K562 (cell line): ENCODE measurements around the gene CFAP69. TPM values are rescaled to one million over a fixed set of nuclear protein-coding genes. Genes with fewer than 3 reads are reported as not detected.

Experiments
- CEBPG ChIP-seq, 3 experiments: fragments of 200-800 bp in 1 of 3; sonication (Bioruptor generic) in 1 of 3; sonication (generic) in 1 of 3; formaldehyde crosslinking in 1 of 3; IDR thresholded peaks in 2 of 3; conservative IDR thresholded peaks in 1 of 3; 2 replicates each; pipeline versions ENCODE4 v1.6.1 to v1.8.0; 2016 to 2022; ENCODE audit warnings: missing compliant biosample characterization in 2 of 3, missing genetic modification characterization in 2 of 3, mild to moderate bottlenecking in 1 of 3, missing genetic modification reagents in 1 of 3
- ERF ChIP-seq: fragments of 450-650 bp; formaldehyde crosslinking; IDR thresholded peaks from 2 replicates; pipeline ENCODE4 v1.4.0; 2020; ENCODE audit warnings: mild to moderate bottlenecking, mixed read lengths
- GATAD2A ChIP-seq: fragments of 450-650 bp; IDR thresholded peaks from 2 replicates; pipeline ENCODE4 v1.6.1; 2017
- HDAC2 ChIP-seq: fragments of 450-650 bp; IDR thresholded peaks from 2 replicates; pipeline ENCODE4 v1.6.1; 2016; ENCODE audit warnings: mild to moderate bottlenecking
- HNRNPLL ChIP-seq: fragments of 200-400 bp; formaldehyde crosslinking; IDR thresholded peaks from 2 replicates; pipeline ENCODE4 v1.6.1; 2017; ENCODE audit warnings: low read length, low read depth, mild to moderate bottlenecking; ENCODE audit not compliant: poor library complexity, severe bottlenecking
- JUNB ChIP-seq: fragments of 450-650 bp; formaldehyde crosslinking; conservative IDR thresholded peaks from 2 replicates; pipeline ENCODE4 v1.4.0; 2020; ENCODE audit warnings: mild to moderate bottlenecking
- KLF10 ChIP-seq: fragments of 250-450 bp; sonication (Bioruptor Pico); IDR thresholded peaks from 2 replicates; pipeline ENCODE4 v1.6.1; 2021; ENCODE audit warnings: matching md5 sums
- MAFF ChIP-seq: IDR thresholded peaks from 2 replicates; pipeline ENCODE4 v1.6.1; 2012; ENCODE audit warnings: low read length, improper control_type of control experiment
- PRMT5 ChIP-seq: sonication (generic); formaldehyde crosslinking; IDR thresholded peaks from 2 replicates; pipeline ENCODE4 v1.5.0; 2020; ENCODE audit warnings: missing genetic modification reagents
- TCF7 ChIP-seq: sonication (generic); IDR thresholded peaks from 2 replicates; pipeline ENCODE4 v1.6.1; 2016; ENCODE audit warnings: antibody characterized with exemption, borderline replicate concordance
- TRIM24 ChIP-seq, 2 experiments: fragments of 450-650 bp; IDR thresholded peaks; 2 replicates each; pipeline ENCODE4 v1.6.1; 2016
- ZBTB17 ChIP-seq: fragments of 450-650 bp; formaldehyde crosslinking; IDR thresholded peaks from 2 replicates; pipeline ENCODE4 v1.4.0; 2020; ENCODE audit warnings: mild to moderate bottlenecking
- polyA plus RNA-seq, 8 experiments: library from polyadenylated mRNA; depleted of rRNA in 4 of 8; stranded (reverse) in 5 of 8; unstranded in 3 of 8; fragments of >200 nt; fragmentation: Nextera tagmentation in 2 of 8; fragmentation: Illumina TruSeq in 1 of 8; extraction: Ambion mirVana in 2 of 8; extraction: Trizol in 1 of 8; gene quantifications; 2 replicates each; pipeline versions ENCODE4 v1.2.1 to v1.2.3, GENCODE V29; 2011 to 2014; ENCODE audit warnings: inconsistent platforms in 1 of 8, missing spikeins in 1 of 8
- total RNA-seq, 7 experiments: library from RNA; depleted of rRNA in 6 of 7; stranded (reverse); fragments of >200 nt in 6 of 7; fragmentation: Illumina TruSeq in 2 of 7; extraction: Trizol in 2 of 7; gene quantifications; 2 replicates each; pipeline versions ENCODE4 v1.2.1 to v1.2.3, GENCODE V29; 2011 to 2021; ENCODE audit warnings: low replicate concordance in 1 of 7
- TF ChIP-seq, protein P1 (sequence below): fragments of 450-650 bp; IDR thresholded peaks from 2 replicates; pipeline ENCODE4 v1.6.1; 2016; ENCODE audit warnings: mild to moderate bottlenecking, moderate library complexity
- TF ChIP-seq, protein P2 (sequence below): sonication (generic); formaldehyde crosslinking; IDR thresholded peaks from 2 replicates; pipeline ENCODE4 v1.8.1; 2022; ENCODE audit warnings: missing genetic modification reagents

Gene CFAP69
- total and polyA plus RNA-seq, 9 of the 15 experiments (the other 6 are each of a cell fraction or from before 2014, with no cell fraction given) = 0.24 to 5.1 (median 1.7) TPM

DNA sequence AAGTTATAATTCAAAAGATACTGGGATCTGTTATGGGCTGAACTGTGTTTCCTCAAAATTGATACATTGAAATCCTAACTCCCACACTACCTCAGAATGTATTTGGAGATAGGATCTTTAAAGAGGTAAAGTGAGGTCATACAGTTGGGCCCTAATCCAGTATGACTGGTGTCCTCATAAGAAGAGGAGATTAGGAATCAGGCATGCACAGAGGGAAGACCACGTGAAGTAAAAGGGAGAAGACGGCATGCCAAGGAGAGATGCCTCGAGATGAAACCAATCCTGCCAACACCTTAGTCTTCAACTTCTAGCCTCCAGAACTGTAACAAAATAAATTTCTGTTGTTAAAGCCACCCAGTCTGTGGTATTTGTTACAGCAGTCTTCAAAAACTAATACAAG, 5.9 kb upstream of the CFAP69 start (continued):
- TF ChIP-seq CEBPG (CRISPR knock-in tag; IDR thresholded peaks at IDR 0.05) (no peak), CEBPG (tag; conservative IDR thresholded peaks at IDR 0.05 in 1 of 2, IDR thresholded peaks at IDR 0.05 in 1 of 2) (no peak), HDAC2 (0 out of 2 replicates have a peak, but pooled peaks have one; percentile 18), ERF (no peak), GATAD2A (no peak), ZBTB17 (no peak), PRMT5 (no peak), JUNB (CRISPR knock-in tag) (no peak), TCF7 (no peak), MAFF (no peak), TRIM24 (IDR thresholded peaks at IDR 0.05) (no peak), KLF10 (CRISPR knock-in tag) (no peak), HNRNPLL (no peak)
- TF ChIP-seq, protein P1, sequence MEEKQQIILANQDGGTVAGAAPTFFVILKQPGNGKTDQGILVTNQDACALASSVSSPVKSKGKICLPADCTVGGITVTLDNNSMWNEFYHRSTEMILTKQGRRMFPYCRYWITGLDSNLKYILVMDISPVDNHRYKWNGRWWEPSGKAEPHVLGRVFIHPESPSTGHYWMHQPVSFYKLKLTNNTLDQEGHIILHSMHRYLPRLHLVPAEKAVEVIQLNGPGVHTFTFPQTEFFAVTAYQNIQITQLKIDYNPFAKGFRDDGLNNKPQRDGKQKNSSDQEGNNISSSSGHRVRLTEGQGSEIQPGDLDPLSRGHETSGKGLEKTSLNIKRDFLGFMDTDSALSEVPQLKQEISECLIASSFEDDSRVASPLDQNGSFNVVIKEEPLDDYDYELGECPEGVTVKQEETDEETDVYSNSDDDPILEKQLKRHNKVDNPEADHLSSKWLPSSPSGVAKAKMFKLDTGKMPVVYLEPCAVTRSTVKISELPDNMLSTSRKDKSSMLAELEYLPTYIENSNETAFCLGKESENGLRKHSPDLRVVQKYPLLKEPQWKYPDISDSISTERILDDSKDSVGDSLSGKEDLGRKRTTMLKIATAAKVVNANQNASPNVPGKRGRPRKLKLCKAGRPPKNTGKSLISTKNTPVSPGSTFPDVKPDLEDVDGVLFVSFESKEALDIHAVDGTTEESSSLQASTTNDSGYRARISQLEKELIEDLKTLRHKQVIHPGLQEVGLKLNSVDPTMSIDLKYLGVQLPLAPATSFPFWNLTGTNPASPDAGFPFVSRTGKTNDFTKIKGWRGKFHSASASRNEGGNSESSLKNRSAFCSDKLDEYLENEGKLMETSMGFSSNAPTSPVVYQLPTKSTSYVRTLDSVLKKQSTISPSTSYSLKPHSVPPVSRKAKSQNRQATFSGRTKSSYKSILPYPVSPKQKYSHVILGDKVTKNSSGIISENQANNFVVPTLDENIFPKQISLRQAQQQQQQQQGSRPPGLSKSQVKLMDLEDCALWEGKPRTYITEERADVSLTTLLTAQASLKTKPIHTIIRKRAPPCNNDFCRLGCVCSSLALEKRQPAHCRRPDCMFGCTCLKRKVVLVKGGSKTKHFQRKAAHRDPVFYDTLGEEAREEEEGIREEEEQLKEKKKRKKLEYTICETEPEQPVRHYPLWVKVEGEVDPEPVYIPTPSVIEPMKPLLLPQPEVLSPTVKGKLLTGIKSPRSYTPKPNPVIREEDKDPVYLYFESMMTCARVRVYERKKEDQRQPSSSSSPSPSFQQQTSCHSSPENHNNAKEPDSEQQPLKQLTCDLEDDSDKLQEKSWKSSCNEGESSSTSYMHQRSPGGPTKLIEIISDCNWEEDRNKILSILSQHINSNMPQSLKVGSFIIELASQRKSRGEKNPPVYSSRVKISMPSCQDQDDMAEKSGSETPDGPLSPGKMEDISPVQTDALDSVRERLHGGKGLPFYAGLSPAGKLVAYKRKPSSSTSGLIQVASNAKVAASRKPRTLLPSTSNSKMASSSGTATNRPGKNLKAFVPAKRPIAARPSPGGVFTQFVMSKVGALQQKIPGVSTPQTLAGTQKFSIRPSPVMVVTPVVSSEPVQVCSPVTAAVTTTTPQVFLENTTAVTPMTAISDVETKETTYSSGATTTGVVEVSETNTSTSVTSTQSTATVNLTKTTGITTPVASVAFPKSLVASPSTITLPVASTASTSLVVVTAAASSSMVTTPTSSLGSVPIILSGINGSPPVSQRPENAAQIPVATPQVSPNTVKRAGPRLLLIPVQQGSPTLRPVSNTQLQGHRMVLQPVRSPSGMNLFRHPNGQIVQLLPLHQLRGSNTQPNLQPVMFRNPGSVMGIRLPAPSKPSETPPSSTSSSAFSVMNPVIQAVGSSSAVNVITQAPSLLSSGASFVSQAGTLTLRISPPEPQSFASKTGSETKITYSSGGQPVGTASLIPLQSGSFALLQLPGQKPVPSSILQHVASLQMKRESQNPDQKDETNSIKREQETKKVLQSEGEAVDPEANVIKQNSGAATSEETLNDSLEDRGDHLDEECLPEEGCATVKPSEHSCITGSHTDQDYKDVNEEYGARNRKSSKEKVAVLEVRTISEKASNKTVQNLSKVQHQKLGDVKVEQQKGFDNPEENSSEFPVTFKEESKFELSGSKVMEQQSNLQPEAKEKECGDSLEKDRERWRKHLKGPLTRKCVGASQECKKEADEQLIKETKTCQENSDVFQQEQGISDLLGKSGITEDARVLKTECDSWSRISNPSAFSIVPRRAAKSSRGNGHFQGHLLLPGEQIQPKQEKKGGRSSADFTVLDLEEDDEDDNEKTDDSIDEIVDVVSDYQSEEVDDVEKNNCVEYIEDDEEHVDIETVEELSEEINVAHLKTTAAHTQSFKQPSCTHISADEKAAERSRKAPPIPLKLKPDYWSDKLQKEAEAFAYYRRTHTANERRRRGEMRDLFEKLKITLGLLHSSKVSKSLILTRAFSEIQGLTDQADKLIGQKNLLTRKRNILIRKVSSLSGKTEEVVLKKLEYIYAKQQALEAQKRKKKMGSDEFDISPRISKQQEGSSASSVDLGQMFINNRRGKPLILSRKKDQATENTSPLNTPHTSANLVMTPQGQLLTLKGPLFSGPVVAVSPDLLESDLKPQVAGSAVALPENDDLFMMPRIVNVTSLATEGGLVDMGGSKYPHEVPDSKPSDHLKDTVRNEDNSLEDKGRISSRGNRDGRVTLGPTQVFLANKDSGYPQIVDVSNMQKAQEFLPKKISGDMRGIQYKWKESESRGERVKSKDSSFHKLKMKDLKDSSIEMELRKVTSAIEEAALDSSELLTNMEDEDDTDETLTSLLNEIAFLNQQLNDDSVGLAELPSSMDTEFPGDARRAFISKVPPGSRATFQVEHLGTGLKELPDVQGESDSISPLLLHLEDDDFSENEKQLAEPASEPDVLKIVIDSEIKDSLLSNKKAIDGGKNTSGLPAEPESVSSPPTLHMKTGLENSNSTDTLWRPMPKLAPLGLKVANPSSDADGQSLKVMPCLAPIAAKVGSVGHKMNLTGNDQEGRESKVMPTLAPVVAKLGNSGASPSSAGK = peak; percentile 68
- TF ChIP-seq, protein P2, sequence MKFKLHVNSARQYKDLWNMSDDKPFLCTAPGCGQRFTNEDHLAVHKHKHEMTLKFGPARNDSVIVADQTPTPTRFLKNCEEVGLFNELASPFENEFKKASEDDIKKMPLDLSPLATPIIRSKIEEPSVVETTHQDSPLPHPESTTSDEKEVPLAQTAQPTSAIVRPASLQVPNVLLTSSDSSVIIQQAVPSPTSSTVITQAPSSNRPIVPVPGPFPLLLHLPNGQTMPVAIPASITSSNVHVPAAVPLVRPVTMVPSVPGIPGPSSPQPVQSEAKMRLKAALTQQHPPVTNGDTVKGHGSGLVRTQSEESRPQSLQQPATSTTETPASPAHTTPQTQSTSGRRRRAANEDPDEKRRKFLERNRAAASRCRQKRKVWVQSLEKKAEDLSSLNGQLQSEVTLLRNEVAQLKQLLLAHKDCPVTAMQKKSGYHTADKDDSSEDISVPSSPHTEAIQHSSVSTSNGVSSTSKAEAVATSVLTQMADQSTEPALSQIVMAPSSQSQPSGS = no peak
